Osteoblast (primary cell): ENCODE results near the gene OR11H6. TPM values are rescaled to one million over a fixed set of nuclear protein-coding genes. Genes with fewer than 3 reads are reported as not detected.
A peak's percentile ranks its signal among the peaks of the same experiment; 100 is the strongest.

Experiments used
- DNase-seq: peaks from one replicate; pipeline ENCODE4 v3.0.0; 2011; ENCODE audit warnings: low spot score, mixed read lengths; ENCODE audit not compliant: insufficient read length; ENCODE audit errors: missing footprints
- H2AFZ ChIP-seq: 2 replicates; pipeline ENCODE4 v1.6.0; 2011; ENCODE audit warnings: mild to moderate bottlenecking, low read length
- H3K27ac ChIP-seq: 2 replicates; pipeline ENCODE4 v1.5.1; 2011; ENCODE audit warnings: mild to moderate bottlenecking, low read depth, low read length, moderate library complexity
- H3K27me3 ChIP-seq: 2 replicates; pipeline ENCODE4 v1.6.0; 2012; ENCODE audit warnings: mild to moderate bottlenecking, control low read depth, inconsistent platforms, low read length, moderate library complexity; ENCODE audit not compliant: insufficient read depth
- H3K36me3 ChIP-seq: 2 replicates; pipeline ENCODE4 v1.5.1; 2011; ENCODE audit warnings: mild to moderate bottlenecking, low read length, control low read depth, moderate library complexity; ENCODE audit not compliant: insufficient read depth
- H3K4me1 ChIP-seq: 2 replicates; pipeline ENCODE4 v1.5.1; 2011; ENCODE audit warnings: mild to moderate bottlenecking, low read length, control low read depth, moderate library complexity; ENCODE audit not compliant: insufficient read depth
- H3K4me2 ChIP-seq: 2 replicates; pipeline ENCODE4 v1.6.0; 2011; ENCODE audit warnings: mild to moderate bottlenecking, low read length; ENCODE audit not compliant: insufficient read depth
- H3K4me3 ChIP-seq: fragments of 200-600 bp; sonication (generic); 3 replicates; pipeline ENCODE4 v1.5.1; 2012; ENCODE audit warnings: mild to moderate bottlenecking, low read length, inconsistent platforms; ENCODE audit not compliant: insufficient read depth
- H3K79me2 ChIP-seq: 2 replicates; pipeline ENCODE4 v1.6.0; 2012; ENCODE audit warnings: mild to moderate bottlenecking, low read length, control low read depth, inconsistent platforms; ENCODE audit not compliant: insufficient read depth
- H3K9me3 ChIP-seq: 2 replicates; pipeline ENCODE4 v1.5.1; 2011; ENCODE audit warnings: low read depth, low read length, control low read depth
- H4K20me1 ChIP-seq: 2 replicates; pipeline ENCODE4 v1.6.0; 2012; ENCODE audit warnings: mild to moderate bottlenecking, low read length, control low read depth; ENCODE audit not compliant: insufficient read depth
- CTCF ChIP-seq: IDR thresholded peaks from 2 replicates; pipeline ENCODE4 v1.5.1; 2011; ENCODE audit warnings: mild to moderate bottlenecking, low read depth, low read length, moderate library complexity; ENCODE audit errors: extremely low read depth
- total RNA-seq: library from RNA; depleted of rRNA; stranded (reverse); fragments of >200 nt; gene quantifications from 2 replicates; pipeline ENCODE4 v1.2.3, GENCODE V29; 2012

The OR11H6 gene
- total RNA-seq, 1 donor: not detected

GRCh38 chr14:20195911-20196310 lies 27.6 kb upstream of the OR11H6 start:
- Histone ChIP-seq H3K4me3 (no peak overlapping the region), H2AFZ (no peak overlapping the region), H3K27ac (no peak overlapping the region), H3K9me3 (no peaks in the 10 kb centered on the region), H3K4me1 (no peaks in the 10 kb centered on the region), H3K4me2 (no peak overlapping the region), H3K79me2 (no peaks in the 10 kb centered on the region), H3K36me3 (no peaks in the 10 kb centered on the region), H4K20me1 (no peaks in the 10 kb centered on the region), H3K27me3 (no peaks in the 10 kb centered on the region)
- TF ChIP-seq CTCF: peak; percentile 9
- DNase-seq: no peak

GRCh38 chr14:20197459-20197858 lies 26.1 kb upstream of the OR11H6 start:
- Histone ChIP-seq H3K4me1 (no peaks in the 10 kb centered on the region), H3K79me2 (no peaks in the 10 kb centered on the region), H3K4me2 (no peak overlapping the region), H2AFZ (no peak overlapping the region), H3K27me3 (no peaks in the 10 kb centered on the region), H3K36me3 (no peaks in the 10 kb centered on the region), H3K27ac (no peak overlapping the region), H4K20me1 (no peaks in the 10 kb centered on the region), H3K9me3 (no peaks in the 10 kb centered on the region), H3K4me3 (no peak overlapping the region)
- DNase-seq: no peak
- no peak for TF ChIP-seq CTCF

GRCh38 chr14:20198991-20199390 lies 24.5 kb upstream of the OR11H6 start:
- Histone ChIP-seq H3K9me3 (no peaks in the 10 kb centered on the region), H3K4me3 (no peak overlapping the region), H3K4me2 (no peak overlapping the region), H3K4me1 (no peaks in the 10 kb centered on the region), H3K36me3 (no peaks in the 10 kb centered on the region), H3K27ac (no peak overlapping the region), H3K79me2 (no peaks in the 10 kb centered on the region), H3K27me3 (no peaks in the 10 kb centered on the region), H4K20me1 (no peaks in the 10 kb centered on the region), H2AFZ (no peak overlapping the region)
- no peak for TF ChIP-seq CTCF
- no peak for DNase-seq

GRCh38 chr14:20204721-20205120 lies 18.8 kb upstream of the OR11H6 start:
- Histone ChIP-seq H3K4me3 (no peak overlapping the region), H2AFZ (no peak overlapping the region), H3K36me3 (no peaks in the 10 kb centered on the region), H3K4me2 (no peak overlapping the region), H3K9me3 (no peaks in the 10 kb centered on the region), H3K79me2 (no peaks in the 10 kb centered on the region), H3K27me3 (no peaks in the 10 kb centered on the region), H3K27ac (no peak overlapping the region), H3K4me1 (no peaks in the 10 kb centered on the region), H4K20me1 (no peaks in the 10 kb centered on the region)
- no peak for DNase-seq
- no peak for TF ChIP-seq CTCF
